HG03060 (cell line): ENCODE data around the gene GLO1.

Experiments
- ATAC-seq: cut with Tn5 transposase; IDR thresholded peaks from one replicate; pipeline ENCODE4 v1.9.1; 2021; ENCODE audit warnings: low read depth, moderate number of reproducible peaks; ENCODE audit not compliant: unreplicated experiment

Gene GLO1

GRCh38 chr6:38702558-38703397 lies at the start of gene GLO1:
Gene GLO1 (minus strand): TSS chr6:38703145. CDS start chr6:38703054, 91 bp downstream.
- ATAC-seq, result peak; percentile 98

GRCh38 chr6:38750968-38751615 lies 48.1 kb upstream of the GLO1 start:
- no peak for ATAC-seq

DNA sequence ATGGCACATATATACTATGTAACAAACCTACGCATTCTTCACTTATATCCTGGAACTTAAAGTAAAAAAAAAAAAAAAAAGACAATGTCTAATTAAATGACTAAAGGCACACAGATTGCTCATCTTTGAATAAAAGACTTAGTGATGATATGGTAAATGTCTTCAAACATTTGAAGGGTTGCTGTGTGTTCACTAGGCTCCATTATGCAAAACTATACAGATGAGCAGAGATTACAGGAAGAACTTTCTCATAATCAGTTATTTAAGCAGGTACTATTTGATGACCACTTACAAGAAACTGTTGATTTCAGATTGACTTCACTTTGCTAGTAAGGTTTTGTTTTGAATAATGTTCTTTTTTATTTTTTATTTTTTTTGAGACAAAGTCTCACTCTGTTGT lies 46.5 kb upstream of the GLO1 start:
- no peak for ATAC-seq

DNA sequence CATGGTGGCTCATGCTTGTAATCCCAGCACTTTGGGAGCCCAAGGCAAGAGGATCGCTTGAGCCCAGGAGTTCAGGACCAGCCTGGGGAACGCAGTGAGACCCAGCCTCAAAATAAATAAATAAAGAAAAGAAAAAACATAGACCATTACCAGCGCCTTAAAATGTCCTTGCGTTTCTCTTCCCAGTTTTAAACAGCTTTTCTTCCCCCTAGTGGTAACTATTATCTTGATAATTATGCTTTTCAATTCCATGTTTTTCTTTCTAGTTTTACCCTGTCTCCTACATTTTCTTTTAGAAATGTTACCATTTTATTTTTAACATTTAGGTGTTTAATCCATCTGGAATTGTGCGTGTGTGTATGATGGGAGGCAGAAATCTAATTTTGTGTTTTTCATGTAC lies 36.6 kb upstream of the GLO1 start:
- ATAC-seq, result no peak

DNA sequence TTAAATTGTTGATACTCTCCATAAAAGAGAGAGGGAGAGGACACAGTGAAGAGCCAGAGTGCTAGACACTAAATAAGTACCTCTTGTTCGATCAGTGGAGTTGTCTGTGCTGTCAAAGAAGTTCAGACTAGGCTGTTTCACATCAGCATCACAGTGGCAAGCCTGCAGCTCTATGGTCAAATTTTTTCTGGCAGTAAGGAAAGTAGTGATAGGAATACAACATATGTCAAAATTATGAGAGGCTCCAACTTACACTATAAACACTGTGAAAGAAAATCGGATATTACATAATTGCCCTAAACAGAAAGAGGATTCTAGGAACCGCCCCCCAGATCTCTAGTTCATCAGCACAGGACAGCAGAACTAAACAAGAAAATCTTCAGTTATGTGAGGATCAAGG lies 35.3 kb upstream of the GLO1 start:
- no peak for ATAC-seq

DNA sequence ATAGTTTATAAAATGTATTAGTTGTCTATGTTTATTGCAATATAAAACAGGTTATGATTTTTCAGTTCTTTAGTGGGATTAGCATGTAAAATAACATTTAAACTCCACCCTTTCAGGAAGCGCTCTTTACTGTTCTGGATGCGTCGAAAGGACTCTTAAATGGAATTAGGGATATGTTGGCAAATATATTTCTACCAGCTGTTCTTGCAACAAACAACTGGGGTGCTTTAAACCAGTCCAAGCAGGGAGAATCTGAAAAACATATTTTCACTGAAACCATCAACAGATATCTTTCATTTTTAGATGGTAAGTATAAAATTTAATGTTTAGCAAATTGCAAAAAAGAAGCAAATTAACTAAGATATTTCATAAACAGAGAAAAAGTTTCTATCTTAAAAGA lies 34.0 kb upstream of the GLO1 start:
- no peak for ATAC-seq

DNA sequence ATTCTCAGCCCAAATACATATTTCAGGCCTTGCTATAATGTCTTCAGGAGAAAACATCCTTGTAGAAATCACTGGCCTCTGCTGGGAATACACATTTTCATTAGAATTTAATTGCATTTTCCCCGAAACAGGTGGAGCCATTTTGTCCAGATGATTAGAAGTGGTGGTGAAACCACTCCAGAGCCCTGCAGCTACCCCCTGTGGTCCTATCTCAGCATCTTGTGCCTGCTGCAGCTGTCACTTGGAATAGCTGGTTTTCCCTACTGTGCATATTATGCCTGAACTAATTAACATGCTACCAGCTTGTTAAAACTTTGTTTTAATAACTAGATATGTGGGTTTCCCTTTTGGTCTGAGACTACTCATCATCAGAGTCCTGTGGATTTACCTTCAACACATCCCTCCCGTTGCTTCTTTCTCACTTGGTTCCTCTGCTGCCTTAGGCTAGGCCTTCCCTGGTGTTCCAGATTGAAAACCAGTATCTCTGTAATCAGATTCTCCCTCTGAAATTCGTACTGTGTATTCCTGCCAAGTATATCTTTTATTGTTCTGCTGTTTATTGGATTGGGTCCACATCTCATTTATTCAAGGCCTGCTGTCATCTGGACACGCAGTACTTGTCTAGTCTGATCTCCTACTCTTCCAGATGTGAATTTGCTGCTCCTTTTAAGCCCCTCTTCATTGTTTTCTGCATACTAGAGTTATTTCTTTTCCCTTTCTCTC lies 27.4 kb upstream of the GLO1 start:
- ATAC-seq, result no peak

GRCh38 chr6:38728203-38728602 lies 25.3 kb upstream of the GLO1 start:
- no peak for ATAC-seq

GRCh38 chr6:38725414-38726183 lies 22.7 kb upstream of the GLO1 start:
- ATAC-seq, result no peak

DNA sequence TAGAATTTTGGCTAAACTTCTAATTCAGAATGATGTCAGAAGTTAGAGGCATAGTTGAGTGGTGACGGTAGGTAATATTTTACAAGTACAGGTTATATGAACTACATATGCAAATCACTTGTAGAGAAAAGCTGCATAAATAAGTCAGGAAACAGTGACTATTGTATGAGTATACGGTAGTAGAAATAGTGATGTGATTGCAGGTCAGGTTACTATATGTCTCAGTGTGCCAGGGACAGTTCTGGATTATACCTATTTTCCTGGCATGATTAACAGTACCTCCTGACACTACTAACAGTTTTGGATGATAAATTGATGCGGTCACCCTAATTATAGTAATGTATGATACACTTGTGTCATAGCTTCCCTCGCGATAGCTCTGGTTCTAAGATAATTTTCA lies 21.4 kb upstream of the GLO1 start:
- ATAC-seq, result no peak

DNA sequence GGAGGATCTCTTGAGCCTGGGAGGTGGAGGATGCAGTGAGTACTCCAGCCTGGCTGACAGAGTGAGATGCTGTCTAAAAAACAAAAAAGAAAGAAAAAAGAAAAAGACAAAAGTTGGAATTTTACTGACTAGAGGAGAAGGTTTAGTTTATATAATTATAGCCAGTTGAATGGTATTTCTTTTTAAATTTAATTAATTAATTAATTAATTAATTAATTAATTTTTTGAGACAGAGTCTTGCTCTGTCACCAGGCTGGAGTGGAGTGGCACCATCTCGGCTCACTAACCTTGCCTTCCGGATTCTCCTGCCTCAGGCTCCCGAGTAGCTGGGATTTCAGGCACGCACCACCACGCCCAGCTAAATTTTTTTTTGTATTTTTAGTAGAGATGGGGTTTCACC lies 20.8 kb upstream of the GLO1 start:
- no peak for ATAC-seq

DNA sequence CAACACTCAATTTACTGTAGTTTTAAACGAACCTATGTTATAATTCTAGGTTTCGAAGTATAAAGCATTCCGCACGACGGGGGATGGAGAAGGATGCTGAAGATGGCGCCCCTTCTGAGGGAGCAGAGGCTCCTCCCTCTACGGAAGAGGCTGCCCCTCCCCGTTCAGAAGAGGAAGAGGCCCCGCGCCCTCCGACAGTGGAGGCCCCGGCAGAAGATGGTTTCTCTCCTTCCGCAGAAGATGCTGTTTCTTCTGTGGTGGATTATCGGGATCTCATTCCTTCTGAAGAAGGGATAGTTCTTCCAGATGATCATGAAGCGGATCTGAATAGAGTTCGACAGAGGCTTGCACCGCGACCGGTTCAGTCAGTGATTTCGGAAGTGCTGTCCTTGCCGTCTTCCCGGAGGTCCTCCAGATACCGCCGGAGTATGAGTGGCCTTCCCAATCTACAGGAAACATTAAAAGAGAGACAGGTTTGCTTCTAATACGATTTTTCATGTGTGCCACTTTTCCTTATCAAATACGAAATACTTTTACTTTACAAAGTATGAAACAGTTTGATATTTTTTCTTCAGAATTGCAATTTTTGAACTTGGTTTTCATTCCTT lies 19.9 kb upstream of the GLO1 start:
- no peak for ATAC-seq

DNA sequence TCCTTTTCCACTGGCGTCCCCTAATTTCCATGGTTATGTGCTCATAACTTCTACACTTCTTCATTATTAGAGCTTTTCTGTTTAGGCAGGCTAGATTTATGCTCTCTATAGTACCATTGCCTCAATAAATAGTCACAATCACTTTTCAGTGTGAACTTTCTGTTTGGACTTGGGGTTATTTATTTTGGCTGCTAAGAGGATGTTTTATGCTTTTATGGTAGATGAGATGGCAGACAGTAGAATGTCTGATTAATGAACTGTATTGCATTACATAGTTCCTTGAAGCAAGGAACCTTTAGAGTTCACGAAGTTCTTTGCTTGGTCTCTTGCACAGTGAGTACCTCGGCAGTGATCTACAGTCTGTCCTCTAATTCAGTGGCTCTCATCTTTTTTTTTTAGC lies 19.1 kb upstream of the GLO1 start:
- no peak for ATAC-seq

GRCh38 chr6:38720295-38720694 lies 17.4 kb upstream of the GLO1 start:
- no peak for ATAC-seq

GRCh38 chr6:38719358-38719757 lies 16.4 kb upstream of the GLO1 start:
- no peak for ATAC-seq

- no peak for ATAC-seq
Measured at GRCh38 chr6:38716825-38717224, 13.9 kb upstream of the GLO1 start.

GRCh38 chr6:38715016-38715689 lies 12.2 kb upstream of the GLO1 start, which contains the start of gene DNAH8:
Gene DNAH8 (plus strand): TSS chr6:38715311. CDS start chr6:38722810, 7,499 bp downstream.
- ATAC-seq, result no peak

GRCh38 chr6:38714239-38715015 lies 11.5 kb upstream of the GLO1 start:
- no peak for ATAC-seq

- ATAC-seq, result no peak
Measured at GRCh38 chr6:38713812-38714211, 10.9 kb upstream of the GLO1 start.
